Activated CD8-positive, alpha-beta memory T cell treated with anti-CD3 and anti-CD28 coated beads for 48 hours (primary cell): Measurements from ENCODE around the gene GLUL.
"Not testable (repeated sequence)": the region's sequence is repeated elsewhere in the genome, so short reads cannot be mapped to it uniquely, and the experiment has no call there.

Experiments used
- DNase-seq, 3 experiments: peaks; one replicate each; pipeline ENCODE4 v3.0.0-alpha.2; 2020; ENCODE audit warnings: low read depth in 2 of 3, low spot score in 2 of 3

The GLUL gene

GRCh38 chr1:182370532-182370931 is 21.1 kb downstream of the GLUL start:
- no peak for DNase-seq

DNA sequence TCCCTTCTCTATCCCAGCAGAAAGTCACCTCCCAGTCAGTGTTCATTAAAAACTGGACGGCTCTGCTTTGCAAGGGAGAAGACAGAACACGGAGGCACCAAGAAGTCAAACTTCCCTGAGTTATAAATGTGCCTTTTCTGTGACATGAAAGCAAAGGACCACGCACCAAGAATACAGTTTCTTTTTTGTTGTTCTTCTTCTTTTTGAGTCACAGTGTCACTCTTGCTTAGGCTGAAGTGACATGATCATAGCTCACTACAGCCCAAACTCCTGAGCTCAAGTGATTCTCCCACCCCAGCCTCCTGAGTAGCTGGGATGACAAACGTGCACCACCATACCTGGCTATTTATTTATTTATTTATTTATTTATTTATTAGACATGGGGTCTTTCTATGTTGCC is 22.7 kb downstream of the GLUL start:
- DNase-seq: no peak

DNA sequence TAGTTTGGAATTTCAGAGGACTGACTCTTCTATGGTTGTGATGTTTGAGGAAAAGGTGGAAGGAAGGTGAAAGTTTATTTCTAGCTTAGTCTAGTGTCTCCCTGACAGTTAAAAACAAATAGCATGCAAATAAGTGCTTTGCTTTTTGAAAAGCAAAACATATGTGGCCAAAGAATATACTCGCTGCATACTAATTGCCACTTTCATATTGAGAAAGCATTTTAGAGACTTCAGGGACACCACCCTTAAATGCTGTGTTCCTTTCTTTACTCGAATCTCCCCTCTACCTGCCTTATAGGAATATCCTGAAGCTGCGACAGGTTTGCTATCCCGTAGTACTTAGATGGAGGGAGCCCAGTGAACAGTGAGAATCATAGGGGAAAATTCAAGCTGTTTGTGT is 23.2 kb downstream of the GLUL start:
- DNase-seq: no peak

GRCh38 chr1:182367926-182368325 is 23.7 kb downstream of the GLUL start:
- DNase-seq: no peak

GRCh38 chr1:182366596-182366995 is 25.0 kb downstream of the GLUL start:
- no peak for DNase-seq

- no peak for DNase-seq
These were observed 31.9 kb downstream of the GLUL start for GRCh38 chr1:182359645-182360044.

- DNase-seq: no peak
These were observed 33.7 kb downstream of the GLUL start for GRCh38 chr1:182357913-182358312.

DNA sequence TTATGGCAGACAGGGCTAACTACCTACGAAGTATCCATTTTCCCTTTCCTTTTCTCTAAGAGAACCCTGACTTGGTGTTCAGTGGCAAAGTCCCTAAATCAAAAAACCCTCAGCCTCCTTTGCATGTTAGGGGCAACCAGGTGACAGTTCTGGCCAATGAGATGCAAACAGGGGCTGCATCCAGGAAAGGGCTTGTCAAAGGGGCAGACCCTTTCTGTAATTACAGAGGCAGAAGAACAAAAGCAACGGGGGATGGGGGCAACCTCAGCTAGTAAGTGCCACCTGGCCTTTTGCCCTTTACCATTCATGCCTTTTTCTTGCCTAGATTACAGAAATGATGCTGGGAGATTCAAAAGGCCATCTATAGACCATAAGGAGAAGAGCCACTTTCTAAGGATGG is 34.4 kb downstream of the GLUL start:
- DNase-seq: no peak

- DNase-seq: no peak
These were observed 35.9 kb downstream of the GLUL start for GRCh38 chr1:182355723-182356098.

DNA sequence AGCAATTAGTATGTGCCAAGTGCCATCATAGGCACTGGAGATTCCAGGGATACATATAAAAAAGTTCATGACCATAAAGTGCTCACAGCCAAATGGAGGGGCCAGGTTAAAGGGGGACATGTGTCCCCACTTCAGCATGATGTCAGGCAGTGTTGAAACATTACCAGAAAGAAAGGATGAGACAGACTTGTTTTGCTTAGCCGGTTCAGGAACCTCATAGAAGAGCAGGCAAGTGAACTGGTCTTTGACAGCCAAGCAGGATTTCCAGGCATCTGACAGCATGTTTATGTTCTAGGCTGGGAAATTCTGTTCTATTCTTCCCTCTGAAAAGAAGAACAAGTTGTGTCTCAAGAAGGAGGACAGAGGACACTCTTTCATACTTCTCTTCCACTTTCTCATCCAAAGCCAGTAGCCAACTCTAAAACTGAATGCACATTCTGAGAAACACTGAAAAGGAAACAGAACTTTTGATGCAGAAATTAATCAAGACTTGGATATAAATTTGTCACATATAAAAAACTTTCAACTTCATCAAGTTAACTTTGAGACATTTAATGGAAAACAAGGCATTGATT is 39.7 kb downstream of the GLUL start:
- no peak for DNase-seq

DNA sequence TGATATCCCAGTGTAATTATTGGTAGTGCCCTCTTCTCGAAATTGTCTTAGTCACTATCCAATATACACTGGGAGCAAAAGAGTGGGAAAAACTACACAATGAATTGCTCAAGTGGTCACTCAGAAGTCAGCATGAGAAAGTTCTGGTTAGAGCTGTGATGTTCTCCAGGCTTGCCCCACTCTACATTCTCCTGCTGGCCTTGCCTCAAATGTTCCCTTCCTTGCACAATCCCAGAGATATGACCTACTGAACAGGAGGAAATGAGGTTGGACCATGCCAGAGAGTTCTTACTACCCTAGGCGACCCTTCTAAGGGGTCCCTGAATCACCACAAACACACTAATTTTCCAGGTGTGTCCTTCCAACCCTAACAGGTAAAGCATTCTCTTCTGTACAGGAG is 40.8 kb downstream of the GLUL start:
- DNase-seq: no peak

DNA sequence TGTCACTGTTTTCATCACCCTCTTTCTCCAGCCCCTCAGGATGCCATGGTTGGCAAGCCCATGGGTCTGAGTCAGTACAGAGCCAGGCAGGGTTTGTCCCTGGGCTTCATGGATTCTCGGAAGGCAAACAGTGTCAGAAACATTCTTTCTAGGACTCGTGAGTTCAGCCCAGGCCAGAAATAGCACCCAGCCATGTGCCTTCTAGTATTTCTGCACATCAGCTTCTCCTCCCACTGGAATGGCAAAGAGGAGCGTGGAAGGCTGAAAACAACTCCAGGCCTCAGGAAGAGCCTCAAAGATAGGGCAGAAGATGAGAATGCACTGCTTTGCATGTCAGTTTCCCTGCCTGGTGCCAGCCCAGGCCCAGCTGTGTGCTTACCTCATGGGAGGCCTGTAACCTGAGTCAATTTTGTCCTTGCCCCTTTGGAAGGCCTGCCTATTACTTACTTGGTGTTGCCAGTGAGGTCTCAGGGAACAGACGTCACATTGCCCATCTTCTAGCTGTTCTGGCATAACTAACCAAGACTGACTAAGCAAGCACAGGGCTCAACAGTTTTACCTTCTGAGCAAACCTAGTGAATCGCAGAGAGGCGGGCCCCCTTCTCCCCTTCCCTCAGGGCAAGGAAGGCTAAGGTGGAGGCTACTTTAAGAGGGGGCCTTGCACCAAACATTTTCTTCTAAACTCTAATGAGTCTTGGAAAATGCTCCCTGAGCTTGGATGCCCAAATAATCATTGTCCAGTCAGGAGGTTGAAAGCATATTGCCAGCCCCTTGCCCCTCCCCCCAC is 42.4 kb downstream of the GLUL start:
- no peak for DNase-seq

DNA sequence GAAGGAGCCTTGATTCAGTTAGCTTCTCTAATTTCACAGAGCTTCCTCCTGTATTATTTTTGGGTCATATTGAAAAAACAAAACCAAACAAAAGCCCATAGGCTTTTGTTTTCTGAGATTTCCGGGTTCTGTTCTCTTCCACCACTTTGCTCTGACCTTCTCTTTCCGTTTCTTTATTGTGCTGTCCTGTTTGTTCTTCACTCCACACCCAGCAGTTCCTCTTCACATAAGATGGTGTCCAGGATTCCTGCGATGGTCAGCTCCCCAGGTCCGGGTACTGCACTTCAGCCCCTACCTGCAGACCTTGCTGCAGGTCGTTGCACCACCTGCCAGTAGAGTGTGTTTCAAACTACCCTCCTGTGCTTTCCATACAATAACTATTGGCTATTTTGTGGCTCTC is 44.6 kb downstream of the GLUL start:
- DNase-seq: no peak

GRCh38 chr1:182340233-182341058 is 51.1 kb downstream of the GLUL start:
- no peak for DNase-seq

DNA sequence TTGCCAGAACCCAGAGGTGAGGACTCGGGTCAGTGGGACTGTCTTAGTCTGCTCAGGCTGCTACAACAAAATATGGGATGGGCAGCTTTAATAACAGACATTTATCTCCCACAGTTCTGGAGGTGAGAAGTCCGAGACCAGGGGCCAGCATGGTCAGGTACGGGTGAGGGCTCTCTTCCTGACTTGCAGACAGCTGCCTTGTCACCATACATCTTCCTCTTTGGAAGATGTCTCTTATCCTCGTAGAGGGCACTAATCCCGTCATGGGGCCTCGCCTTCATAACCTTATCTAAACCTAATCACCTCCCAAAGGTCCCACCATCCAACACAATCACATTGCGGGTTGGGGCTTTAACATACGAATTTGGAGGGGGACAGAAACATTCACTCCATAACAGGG is 51.9 kb downstream of the GLUL start:
- DNase-seq: no peak

DNA sequence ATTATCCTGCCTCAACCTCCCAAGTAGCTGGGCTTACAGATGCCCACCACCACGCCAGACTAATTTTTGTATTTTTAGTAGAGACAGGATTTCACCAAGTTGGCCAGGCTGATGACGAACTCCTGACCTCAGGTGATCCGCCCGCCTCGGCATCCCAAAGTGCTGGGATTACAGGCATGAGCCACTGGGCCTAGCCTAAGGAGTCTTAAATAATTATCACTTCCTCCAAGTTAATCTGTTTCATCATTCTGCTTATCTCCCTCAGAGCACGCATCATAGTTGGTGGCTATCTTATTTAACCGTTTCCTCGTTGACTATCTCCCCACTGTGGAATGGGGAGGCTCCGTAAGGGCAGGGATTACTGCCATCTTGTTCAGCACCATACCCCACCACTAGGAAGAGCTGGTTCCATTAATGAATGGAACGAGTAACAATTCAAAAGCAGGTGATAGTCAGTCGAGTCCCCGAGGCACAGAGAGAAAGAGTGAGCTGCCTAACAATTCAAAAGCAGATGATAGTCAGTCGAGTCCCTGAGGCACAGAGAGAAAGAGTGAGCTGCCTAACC is 52.7 kb downstream of the GLUL start:
- no peak for DNase-seq

GRCh38 chr1:182337736-182338571 is 53.6 kb downstream of the GLUL start:
- DNase-seq: no peak

GRCh38 chr1:182335771-182336566 is 55.6 kb downstream of the GLUL start:
- DNase-seq: no peak

DNA sequence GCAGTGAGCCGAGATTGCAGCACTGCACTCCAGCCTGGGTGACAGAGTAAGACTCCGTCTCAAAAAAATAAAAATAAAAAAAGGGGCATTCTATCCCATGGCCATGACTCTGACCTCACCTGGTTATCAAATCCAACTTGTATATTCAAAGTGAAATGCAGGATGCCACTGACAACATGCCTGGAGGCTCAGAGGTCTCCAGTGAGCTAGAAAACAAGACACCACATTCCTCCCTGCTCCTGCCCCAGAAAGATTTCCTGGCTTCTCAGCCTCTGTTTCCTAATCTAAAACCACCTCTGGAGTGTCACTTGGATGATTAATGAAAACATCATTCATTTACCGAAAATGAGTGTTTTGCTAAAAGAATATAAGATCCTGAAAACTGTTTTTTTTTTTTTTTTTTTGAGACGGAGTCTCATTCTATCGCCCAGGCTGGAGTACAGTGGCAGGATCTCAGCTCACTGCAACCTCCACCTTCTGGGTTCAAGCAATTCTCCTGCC is 58.5 kb downstream of the GLUL start:
- not testable (repeated sequence) for DNase-seq
